Breast epithelium (tissue), 3 donors: ENCODE measurements around the gene PCAT7.

Source experiments
- POLR2A ChIP-seq: fragments of 450-650 bp; IDR thresholded peaks from one replicate; pipeline ENCODE4 v1.6.1; 2016; ENCODE audit warnings: antibody characterized with exemption, mild to moderate bottlenecking, moderate library complexity
- TF ChIP-seq, protein P1 (sequence below), 3 donors: fragments of 450-650 bp; IDR thresholded peaks; one replicate each; pipeline ENCODE4 v1.5.1; 2016 to 2017; ENCODE audit warnings: antibody characterized with exemption in 3 of 3, mild to moderate bottlenecking in 3 of 3, moderate library complexity in 3 of 3

DNA sequence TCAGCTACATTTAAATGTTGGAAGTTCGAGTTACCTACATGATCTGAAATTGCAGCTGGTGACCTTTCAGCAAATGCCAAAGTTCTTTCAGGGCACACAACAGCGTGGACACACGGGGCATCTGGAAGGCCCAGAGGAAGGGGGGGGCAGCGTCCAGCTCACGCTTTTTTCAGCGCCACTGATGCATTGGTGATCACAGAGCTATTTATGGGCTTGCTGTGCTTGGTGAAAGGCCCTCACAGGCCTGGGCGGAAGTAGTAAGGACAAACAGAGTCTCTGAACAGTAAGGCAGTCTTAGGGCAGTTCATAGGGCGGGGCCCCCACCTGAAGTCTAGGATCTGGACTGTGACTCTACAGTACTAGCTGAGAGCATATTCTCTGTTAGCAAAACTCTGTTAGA is 45.4 kb downstream of the PCAT7 start:
- no peak for TF ChIP-seq POLR2A
- TF ChIP-seq, protein P1, sequence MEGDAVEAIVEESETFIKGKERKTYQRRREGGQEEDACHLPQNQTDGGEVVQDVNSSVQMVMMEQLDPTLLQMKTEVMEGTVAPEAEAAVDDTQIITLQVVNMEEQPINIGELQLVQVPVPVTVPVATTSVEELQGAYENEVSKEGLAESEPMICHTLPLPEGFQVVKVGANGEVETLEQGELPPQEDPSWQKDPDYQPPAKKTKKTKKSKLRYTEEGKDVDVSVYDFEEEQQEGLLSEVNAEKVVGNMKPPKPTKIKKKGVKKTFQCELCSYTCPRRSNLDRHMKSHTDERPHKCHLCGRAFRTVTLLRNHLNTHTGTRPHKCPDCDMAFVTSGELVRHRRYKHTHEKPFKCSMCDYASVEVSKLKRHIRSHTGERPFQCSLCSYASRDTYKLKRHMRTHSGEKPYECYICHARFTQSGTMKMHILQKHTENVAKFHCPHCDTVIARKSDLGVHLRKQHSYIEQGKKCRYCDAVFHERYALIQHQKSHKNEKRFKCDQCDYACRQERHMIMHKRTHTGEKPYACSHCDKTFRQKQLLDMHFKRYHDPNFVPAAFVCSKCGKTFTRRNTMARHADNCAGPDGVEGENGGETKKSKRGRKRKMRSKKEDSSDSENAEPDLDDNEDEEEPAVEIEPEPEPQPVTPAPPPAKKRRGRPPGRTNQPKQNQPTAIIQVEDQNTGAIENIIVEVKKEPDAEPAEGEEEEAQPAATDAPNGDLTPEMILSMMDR (IDR thresholded peaks at IDR 0.05), result no peak
